Measurements from ENCODE around the gene UQCC5.

UQCC5 gene

GRCh38 chr3:52529376-52530333, 6.8 kb upstream of the UQCC5 start:
- H3K9me3 ChIP-seq (ENCODE audit: control insufficient read depth, insufficient read depth, low read depth, low read length): no peaks in the 10 kb centered on the region
- CTCF ChIA-PET: no interaction called here
- POLR2A ChIA-PET: no interaction called here
- H3K4me1 ChIP-seq (ENCODE audit: control insufficient read depth, insufficient read depth, low read length): peaks cover 4% of the 10 kb centered on the region; the same call in 1 of the 2 replicates
- no peak for TF ChIP-seq IKZF3 (tag by site-specific recombination; IDR thresholded peaks at IDR 0.05)
- peaks cover 0 to 71% of the 10 kb centered on the region in 2 experiments; a peak in 1 of 3 replicates for H3K36me3 ChIP-seq (ENCODE audit: control insufficient read depth in 2 of 2, insufficient read depth in 1 of 2, low read length in 2 of 2)
- no peak overlapping the region for H3K4me3 ChIP-seq (ENCODE audit: low read depth, low read length)
- H3K27ac ChIP-seq (ENCODE audit: extremely low read depth, low read depth, low read length): no peak overlapping the region

DNA sequence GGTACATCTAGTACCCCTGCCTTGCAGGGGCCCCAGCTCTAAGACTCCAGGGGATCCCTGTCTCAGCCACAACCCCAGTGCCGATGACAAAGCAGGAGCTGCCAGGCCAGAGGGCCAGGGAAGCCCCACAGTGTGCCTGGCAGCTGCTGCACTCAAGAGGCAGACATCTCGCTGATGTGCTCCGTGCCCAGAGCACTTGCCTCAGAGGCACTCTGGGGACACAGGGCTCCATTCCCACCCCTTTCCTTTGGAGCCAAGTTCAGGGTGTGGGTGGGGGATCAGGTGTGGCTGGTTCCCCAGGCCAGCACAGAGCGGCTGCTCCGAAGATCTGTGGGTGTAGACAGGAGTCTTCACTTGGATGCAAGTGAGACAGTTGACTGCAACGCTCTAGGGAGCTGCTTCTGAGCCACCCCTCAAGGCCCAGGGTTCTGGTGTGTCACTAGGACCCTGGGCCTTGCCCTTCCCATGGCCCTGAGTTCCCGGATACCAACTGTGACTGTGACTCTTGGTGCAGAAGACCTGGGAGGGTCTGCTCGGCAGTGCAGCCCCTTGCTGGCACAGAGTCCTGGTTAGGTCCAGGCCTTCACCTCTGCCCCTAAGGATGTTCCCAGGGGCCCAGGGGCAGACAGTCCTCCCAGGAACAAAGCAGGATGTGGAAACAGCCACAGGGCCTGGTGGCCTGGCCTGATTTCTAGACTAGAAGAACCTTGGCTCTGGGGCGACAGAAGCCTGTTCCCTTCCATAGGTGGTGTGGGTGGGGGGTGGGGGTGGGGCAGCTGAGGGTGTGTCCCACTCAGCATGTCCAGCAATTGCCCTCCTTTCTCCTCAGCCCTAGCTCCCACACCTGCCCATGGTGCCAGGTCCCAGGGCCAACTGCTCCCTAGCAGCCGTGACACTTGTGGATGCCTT, 5.2 kb upstream of the UQCC5 start:
- no peaks in the 10 kb centered on the region for H3K9me3 ChIP-seq (ENCODE audit: control insufficient read depth, insufficient read depth, low read depth, low read length)
- peaks cover 0 to 57% of the 10 kb centered on the region in 2 experiments; a peak in 1 of 3 replicates for H3K36me3 ChIP-seq (ENCODE audit: control insufficient read depth in 2 of 2, insufficient read depth in 1 of 2, low read length in 2 of 2)
- CTCF ChIA-PET: no interaction called here
- POLR2A ChIA-PET: no interaction called here
- H3K4me3 ChIP-seq (ENCODE audit: low read depth, low read length): no peak overlapping the region
- peaks cover 4% of the 10 kb centered on the region; the same call in 1 of the 2 replicates for H3K4me1 ChIP-seq (ENCODE audit: control insufficient read depth, insufficient read depth, low read length)
- no peak for TF ChIP-seq ZNF248 (tag by site-specific recombination; IDR thresholded peaks at IDR 0.05)
- 0 out of 2 replicates have a peak, but pooled peaks have one; percentile 13 for TF ChIP-seq GLIS1 (tag by site-specific recombination; IDR thresholded peaks at IDR 0.05)
- H3K27ac ChIP-seq (ENCODE audit: extremely low read depth, low read depth, low read length): 0 out of 2 replicates have a peak overlapping the region, but pooled peaks have one; percentile 19

DNA sequence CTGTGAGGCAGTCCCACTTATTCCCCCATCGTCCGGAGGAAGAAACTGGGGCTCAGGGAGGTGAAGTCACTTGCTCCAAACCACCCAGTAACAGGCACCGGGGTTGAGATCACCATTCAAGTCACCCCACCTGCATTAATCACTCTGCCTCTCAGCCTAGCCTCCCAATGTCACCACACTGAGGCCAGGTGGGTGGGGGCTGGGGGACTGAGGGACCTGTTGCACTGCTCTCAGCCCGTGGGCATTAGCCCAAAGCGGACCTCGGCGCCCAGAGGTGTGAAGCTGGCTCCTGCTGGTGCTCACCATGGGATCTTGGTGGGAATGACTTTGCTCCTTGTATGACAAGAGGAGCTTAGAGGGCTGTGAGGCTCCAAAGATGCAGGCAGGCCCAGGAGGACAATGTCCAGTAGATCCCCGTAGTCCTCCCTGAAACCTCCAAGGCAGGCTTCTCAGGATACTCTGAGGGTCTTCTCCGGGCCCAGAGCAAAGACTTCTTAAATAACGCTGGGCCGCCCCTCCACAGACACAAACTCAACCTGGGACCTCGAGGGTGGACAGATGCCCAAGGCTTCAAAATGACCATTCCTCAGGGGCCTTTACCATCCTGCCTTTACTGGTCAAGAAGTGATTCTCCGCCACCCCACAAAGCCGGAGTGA, 4.4 kb upstream of the UQCC5 start:
- H3K27ac ChIP-seq (ENCODE audit: extremely low read depth, low read depth, low read length): no peak overlapping the region; the same call in 1 of the 2 replicates
- H3K36me3 ChIP-seq (ENCODE audit: control insufficient read depth in 2 of 2, insufficient read depth in 1 of 2, low read length in 2 of 2): peaks cover 0 to 49% of the 10 kb centered on the region in 2 experiments; a peak in 1 of 3 replicates
- H3K4me3 ChIP-seq (ENCODE audit: low read depth, low read length): no peak overlapping the region
- H3K9me3 ChIP-seq (ENCODE audit: control insufficient read depth, insufficient read depth, low read depth, low read length): no peaks in the 10 kb centered on the region
- peaks cover 4% of the 10 kb centered on the region; the same call in 1 of the 2 replicates for H3K4me1 ChIP-seq (ENCODE audit: control insufficient read depth, insufficient read depth, low read length)
- peak; percentile 95 for TF ChIP-seq SCRT2 (tag by site-specific recombination; IDR thresholded peaks at IDR 0.05)
- TF ChIP-seq SCRT1 (tag by site-specific recombination; IDR thresholded peaks at IDR 0.05; ENCODE audit: borderline replicate concordance): peak; percentile 59; the same call in 1 of the 2 replicates
- no peak for TF ChIP-seq WT1 (tag by site-specific recombination; IDR thresholded peaks at IDR 0.05)
- CTCF ChIA-PET: no interaction called here
- POLR2A ChIA-PET: no interaction called here

GRCh38 chr3:52532517-52532837, 3.9 kb upstream of the UQCC5 start:
- H3K9me3 ChIP-seq (ENCODE audit: control insufficient read depth, insufficient read depth, low read depth, low read length): no peaks in the 10 kb centered on the region
- TF ChIP-seq PRDM10 (tag by site-specific recombination; IDR thresholded peaks at IDR 0.05): peak; percentile 76
- TF ChIP-seq ZNF521 (tag by site-specific recombination; IDR thresholded peaks at IDR 0.05): no peak
- no peak for TF ChIP-seq WT1 (tag by site-specific recombination; IDR thresholded peaks at IDR 0.05)
- peak; percentile 89 for TF ChIP-seq GLIS1 (tag by site-specific recombination; IDR thresholded peaks at IDR 0.05)
- TF ChIP-seq, protein P1, sequence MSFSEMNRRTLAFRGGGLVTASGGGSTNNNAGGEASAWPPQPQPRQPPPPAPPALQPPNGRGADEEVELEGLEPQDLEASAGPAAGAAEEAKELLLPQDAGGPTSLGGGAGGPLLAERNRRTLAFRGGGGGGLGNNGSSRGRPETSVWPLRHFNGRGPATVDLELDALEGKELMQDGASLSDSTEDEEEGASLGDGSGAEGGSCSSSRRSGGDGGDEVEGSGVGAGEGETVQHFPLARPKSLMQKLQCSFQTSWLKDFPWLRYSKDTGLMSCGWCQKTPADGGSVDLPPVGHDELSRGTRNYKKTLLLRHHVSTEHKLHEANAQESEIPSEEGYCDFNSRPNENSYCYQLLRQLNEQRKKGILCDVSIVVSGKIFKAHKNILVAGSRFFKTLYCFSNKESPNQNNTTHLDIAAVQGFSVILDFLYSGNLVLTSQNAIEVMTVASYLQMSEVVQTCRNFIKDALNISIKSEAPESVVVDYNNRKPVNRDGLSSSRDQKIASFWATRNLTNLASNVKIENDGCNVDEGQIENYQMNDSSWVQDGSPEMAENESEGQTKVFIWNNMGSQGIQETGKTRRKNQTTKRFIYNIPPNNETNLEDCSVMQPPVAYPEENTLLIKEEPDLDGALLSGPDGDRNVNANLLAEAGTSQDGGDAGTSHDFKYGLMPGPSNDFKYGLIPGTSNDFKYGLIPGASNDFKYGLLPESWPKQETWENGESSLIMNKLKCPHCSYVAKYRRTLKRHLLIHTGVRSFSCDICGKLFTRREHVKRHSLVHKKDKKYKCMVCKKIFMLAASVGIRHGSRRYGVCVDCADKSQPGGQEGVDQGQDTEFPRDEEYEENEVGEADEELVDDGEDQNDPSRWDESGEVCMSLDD (tag by site-specific recombination; IDR thresholded peaks at IDR 0.05): 0 out of 2 replicates have a peak, but pooled peaks have one; percentile 8
- peak overlapping the region; percentile 63 for H3K4me3 ChIP-seq (ENCODE audit: low read depth, low read length)
- POLR2A ChIA-PET: no interaction called here
- H3K36me3 ChIP-seq (ENCODE audit: control insufficient read depth in 2 of 2, insufficient read depth in 1 of 2, low read length in 2 of 2): peaks cover 0 to 44% of the 10 kb centered on the region in 2 experiments; a peak in 1 of 3 replicates
- CTCF ChIA-PET: no interaction called here
- H3K4me1 ChIP-seq (ENCODE audit: control insufficient read depth, insufficient read depth, low read length): peaks cover 4% of the 10 kb centered on the region; the same call in 1 of the 2 replicates
- H3K27ac ChIP-seq (ENCODE audit: extremely low read depth, low read depth, low read length): peak overlapping the region; percentile 86; the same call in 1 of the 2 replicates
